Measurements from ENCODE around the gene SUCO.
A peak's percentile ranks its signal among the peaks of the same experiment; 100 is the strongest.
"Not testable (repeated sequence)": the region's sequence is repeated elsewhere in the genome, so short reads cannot be mapped to it uniquely, and the experiment has no call there.

Gene SUCO

GRCh38 chr1:172532700-172533512 lies at the start of gene SUCO:
Gene SUCO, plus strand, starts transcription at chr1:172533150. Its CDS starts 286 bp downstream, at chr1:172533436.
- peak; percentile 98 for DNase-seq (ENCODE audit: low read depth, low spot score)

GRCh38 chr1:172483448-172483847 lies 49.5 kb upstream of the SUCO start:
- DNase-seq (ENCODE audit: low read depth, low spot score) = no peak

- DNase-seq (ENCODE audit: low read depth, low spot score) = no peak
Measured at GRCh38 chr1:172484252-172484651, 48.7 kb upstream of the SUCO start.

- DNase-seq (ENCODE audit: low read depth, low spot score) = no peak
Measured at GRCh38 chr1:172485626-172486025, 47.3 kb upstream of the SUCO start.

GRCh38 chr1:172486805-172487454 lies 46.0 kb upstream of the SUCO start:
- no peak for DNase-seq (ENCODE audit: low read depth, low spot score)

- no peak for DNase-seq (ENCODE audit: low read depth, low spot score)
Measured at GRCh38 chr1:172487550-172487949, 45.4 kb upstream of the SUCO start.

GRCh38 chr1:172488393-172488792 lies 44.6 kb upstream of the SUCO start:
- no peak for DNase-seq (ENCODE audit: low read depth, low spot score)

- DNase-seq (ENCODE audit: low read depth, low spot score) = no peak
Measured at GRCh38 chr1:172489847-172490246, 43.1 kb upstream of the SUCO start.

GRCh38 chr1:172492421-172492820 lies 40.5 kb upstream of the SUCO start:
- DNase-seq (ENCODE audit: low read depth, low spot score) = no peak

- no peak for DNase-seq (ENCODE audit: low read depth, low spot score)
Measured at GRCh38 chr1:172494166-172494565, 38.8 kb upstream of the SUCO start.

- not testable (repeated sequence) for DNase-seq (ENCODE audit: low read depth, low spot score)
Measured at GRCh38 chr1:172496127-172496526, 36.8 kb upstream of the SUCO start.

GRCh38 chr1:172496678-172497077 lies 36.3 kb upstream of the SUCO start:
- no peak for DNase-seq (ENCODE audit: low read depth, low spot score)

GRCh38 chr1:172497230-172497629 lies 35.7 kb upstream of the SUCO start:
- no peak for DNase-seq (ENCODE audit: low read depth, low spot score)

GRCh38 chr1:172498857-172499256 lies 34.1 kb upstream of the SUCO start:
- no peak for DNase-seq (ENCODE audit: low read depth, low spot score)

GRCh38 chr1:172499636-172500141 lies 33.3 kb upstream of the SUCO start:
- DNase-seq (ENCODE audit: low read depth, low spot score) = no peak

GRCh38 chr1:172500207-172500606 lies 32.7 kb upstream of the SUCO start:
- no peak for DNase-seq (ENCODE audit: low read depth, low spot score)

- no peak for DNase-seq (ENCODE audit: low read depth, low spot score)
Measured at GRCh38 chr1:172507741-172508140, 25.2 kb upstream of the SUCO start.

GRCh38 chr1:172510479-172510878 lies 22.5 kb upstream of the SUCO start:
- no peak for DNase-seq (ENCODE audit: low read depth, low spot score)

GRCh38 chr1:172512591-172512990 lies 20.4 kb upstream of the SUCO start:
- no peak for DNase-seq (ENCODE audit: low read depth, low spot score)

- no peak for DNase-seq (ENCODE audit: low read depth, low spot score)
Measured at GRCh38 chr1:172513479-172513878, 19.5 kb upstream of the SUCO start.

- DNase-seq (ENCODE audit: low read depth, low spot score) = no peak
Measured at GRCh38 chr1:172514108-172514507, 18.8 kb upstream of the SUCO start.

- no peak for DNase-seq (ENCODE audit: low read depth, low spot score)
Measured at GRCh38 chr1:172515436-172515835, 17.5 kb upstream of the SUCO start.

GRCh38 chr1:172515927-172516326 lies 17.0 kb upstream of the SUCO start:
- DNase-seq (ENCODE audit: low read depth, low spot score) = no peak

Measured in smooth muscle cell of the brain vasculature (primary cell).